GM19467 (cell line): ENCODE measurements around the gene POLR2A.

ENCODE experiments used
- ATAC-seq: cut with Tn5 transposase; IDR thresholded peaks from one replicate; pipeline ENCODE4 v1.9.1; 2021; ENCODE audit warnings: mild to moderate bottlenecking, moderate library complexity; ENCODE audit not compliant: unreplicated experiment

The POLR2A gene

GRCh38 chr17:7484067-7484918, at the start of gene POLR2A:
TSS of gene POLR2A (plus strand) at chr17:7484366.
- ATAC-seq: peak; percentile 55

- no peak for ATAC-seq
Measured at GRCh38 chr17:7435676-7436555, 48.2 kb upstream of the POLR2A start.

- ATAC-seq: no peak
Measured at GRCh38 chr17:7436556-7437368, 47.4 kb upstream of the POLR2A start.

GRCh38 chr17:7437369-7437863, 46.8 kb upstream of the POLR2A start:
- no peak for ATAC-seq

- ATAC-seq: no peak
Measured at GRCh38 chr17:7437950-7438614, 46.1 kb upstream of the POLR2A start.

GRCh38 chr17:7438656-7439460, 45.3 kb upstream of the POLR2A start:
- no peak for ATAC-seq

- ATAC-seq: no peak
Measured at GRCh38 chr17:7439462-7440112, 44.6 kb upstream of the POLR2A start, which contains the start of gene FGF11. TSS of gene FGF11 (plus strand) at chr17:7439512. CDS start at chr17:7439621, 109 bp downstream.

- ATAC-seq: no peak
Measured at GRCh38 chr17:7440113-7440833, 43.9 kb upstream of the POLR2A start.

GRCh38 chr17:7440834-7441195, 43.4 kb upstream of the POLR2A start:
- ATAC-seq: no peak

GRCh38 chr17:7441266-7441665, 42.9 kb upstream of the POLR2A start:
- ATAC-seq: no peak

- ATAC-seq: no peak
Measured at GRCh38 chr17:7442142-7442541, 42.0 kb upstream of the POLR2A start.

- no peak for ATAC-seq
Measured at GRCh38 chr17:7443499-7444485, 40.4 kb upstream of the POLR2A start.

GRCh38 chr17:7444682-7445618, 39.2 kb upstream of the POLR2A start, which contains the start of gene CHRNB1:
TSS of gene CHRNB1 (plus strand) at chr17:7445061. CDS start at chr17:7445128, 67 bp downstream.
- ATAC-seq: no peak

GRCh38 chr17:7445619-7445968, 38.6 kb upstream of the POLR2A start:
- ATAC-seq: no peak

GRCh38 chr17:7448461-7448860, 35.7 kb upstream of the POLR2A start:
- no peak for ATAC-seq

GRCh38 chr17:7459961-7460545, 24.1 kb upstream of the POLR2A start:
- ATAC-seq: no peak
